Chondrocyte (in vitro differentiated cells): ENCODE measurements around the gene C3orf70. TPM values are rescaled to one million over a fixed set of nuclear protein-coding genes. Genes with fewer than 3 reads are reported as not detected.

Experiments used
- DNase-seq: peaks from one replicate; pipeline ENCODE4 v3.0.0; 2021; ENCODE audit warnings: mixed read lengths, low spot score
- H3K27ac Mint-ChIP-seq: one replicate; pipeline ENCODE4 v1.8.0; 2021; ENCODE audit warnings: mild to moderate bottlenecking, moderate library complexity, mixed read lengths; ENCODE audit not compliant: unreplicated experiment
- H3K27me3 Mint-ChIP-seq: 2 replicates; pipeline ENCODE4 v1.8.0; 2021; ENCODE audit warnings: low read depth, mixed read lengths
- H3K36me3 Mint-ChIP-seq: 2 replicates; pipeline ENCODE4 v1.8.0; 2021; ENCODE audit warnings: low read depth, mixed read lengths
- H3K4me1 Mint-ChIP-seq: 2 replicates; pipeline ENCODE4 v1.8.0; 2021; ENCODE audit warnings: low read depth, mild to moderate bottlenecking, mixed read lengths
- H3K4me3 Mint-ChIP-seq: one replicate; pipeline ENCODE4 v1.8.0; 2021; ENCODE audit warnings: mild to moderate bottlenecking, moderate library complexity, mixed read lengths; ENCODE audit not compliant: unreplicated experiment
- H3K9me3 Mint-ChIP-seq: 2 replicates; pipeline ENCODE4 v1.8.0; 2021; ENCODE audit warnings: low read depth, mixed read lengths
- CTCF ChIP-seq: fragments of 200-600 bp; sonication (generic); IDR thresholded peaks from 2 replicates; pipeline ENCODE4 v1.5.0; 2021; ENCODE audit warnings: antibody characterized with exemption, mild to moderate bottlenecking, moderate library complexity
- total RNA-seq: library from RNA; stranded (reverse); gene quantifications from 3 replicates; pipeline ENCODE4 v1.2.1, GENCODE V29; 2021

C3orf70 gene
- total RNA-seq, 1 donor from 2014 or later = 27.7 TPM

GRCh38 chr3:185172086-185173049 lies 19.5 kb upstream of the C3orf70 start:
- H3K36me3 Mint-ChIP-seq = no peaks in the 10 kb centered on the region
- H3K27me3 Mint-ChIP-seq = no peaks in the 10 kb centered on the region
- H3K27ac Mint-ChIP-seq = no peak overlapping the region
- H3K9me3 Mint-ChIP-seq = no peaks in the 10 kb centered on the region
- no peak for DNase-seq
- no peak for TF ChIP-seq CTCF
- H3K4me3 Mint-ChIP-seq = no peak overlapping the region
- H3K4me1 Mint-ChIP-seq = peaks cover 14% of the 10 kb centered on the region

- H3K36me3 Mint-ChIP-seq = no peaks in the 10 kb centered on the region
- H3K4me1 Mint-ChIP-seq = no peaks in the 10 kb centered on the region
- H3K27me3 Mint-ChIP-seq = peaks cover 4% of the 10 kb centered on the region
- H3K9me3 Mint-ChIP-seq = no peaks in the 10 kb centered on the region
- no peak for TF ChIP-seq CTCF
- no peak overlapping the region for H3K4me3 Mint-ChIP-seq
- no peak for DNase-seq
- no peak overlapping the region for H3K27ac Mint-ChIP-seq
These were observed 11.8 kb upstream of the C3orf70 start for GRCh38 chr3:185164428-185165217.

GRCh38 chr3:185162634-185163033 lies 9.8 kb upstream of the C3orf70 start:
- no peaks in the 10 kb centered on the region for H3K36me3 Mint-ChIP-seq
- no peak overlapping the region for H3K27ac Mint-ChIP-seq
- no peak overlapping the region for H3K4me3 Mint-ChIP-seq
- no peak for DNase-seq
- no peaks in the 10 kb centered on the region for H3K4me1 Mint-ChIP-seq
- H3K9me3 Mint-ChIP-seq = no peaks in the 10 kb centered on the region
- TF ChIP-seq CTCF = no peak
- peaks cover 12% of the 10 kb centered on the region for H3K27me3 Mint-ChIP-seq

GRCh38 chr3:185161761-185162160 lies 8.9 kb upstream of the C3orf70 start:
- TF ChIP-seq CTCF = no peak
- DNase-seq = no peak
- Mint-ChIP-seq H3K36me3 (no peaks in the 10 kb centered on the region), H3K27me3 (peaks cover 14% of the 10 kb centered on the region), H3K4me3 (no peak overlapping the region), H3K27ac (no peak overlapping the region), H3K9me3 (no peaks in the 10 kb centered on the region), H3K4me1 (no peaks in the 10 kb centered on the region)

DNA sequence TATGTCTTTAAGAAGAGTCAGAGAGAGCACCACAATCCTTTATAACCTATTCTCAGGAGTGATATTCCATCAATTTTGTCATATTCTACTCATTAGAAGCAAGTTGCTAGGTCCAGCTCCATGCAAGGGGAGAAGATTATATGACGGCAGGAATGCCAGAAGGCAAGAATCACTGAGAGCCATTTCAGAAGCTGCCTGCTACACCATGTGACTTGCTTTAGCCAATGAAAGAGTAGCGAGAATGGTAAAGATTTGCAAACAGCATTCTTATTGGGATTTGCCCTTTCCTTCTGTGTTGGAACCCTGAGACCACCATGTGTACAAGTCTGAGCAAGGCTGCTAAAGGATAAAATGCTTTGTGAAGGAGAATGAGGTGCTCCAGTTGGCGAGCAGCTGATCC lies 4.5 kb upstream of the C3orf70 start:
- no peaks in the 10 kb centered on the region for H3K9me3 Mint-ChIP-seq
- peaks cover 16% of the 10 kb centered on the region for H3K27me3 Mint-ChIP-seq
- no peaks in the 10 kb centered on the region for H3K4me1 Mint-ChIP-seq
- H3K36me3 Mint-ChIP-seq = no peaks in the 10 kb centered on the region
- H3K27ac Mint-ChIP-seq = no peak overlapping the region
- no peak for TF ChIP-seq CTCF
- no peak overlapping the region for H3K4me3 Mint-ChIP-seq
- DNase-seq = no peak
